ENCODE results near the gene CLSTN1. TPM values are rescaled to one million over a fixed set of nuclear protein-coding genes. Genes with fewer than 3 reads are reported as not detected.

Gene CLSTN1
- polyA plus RNA-seq, 3 donors, result 5.2 to 25.2 (median 5.3) TPM

DNA sequence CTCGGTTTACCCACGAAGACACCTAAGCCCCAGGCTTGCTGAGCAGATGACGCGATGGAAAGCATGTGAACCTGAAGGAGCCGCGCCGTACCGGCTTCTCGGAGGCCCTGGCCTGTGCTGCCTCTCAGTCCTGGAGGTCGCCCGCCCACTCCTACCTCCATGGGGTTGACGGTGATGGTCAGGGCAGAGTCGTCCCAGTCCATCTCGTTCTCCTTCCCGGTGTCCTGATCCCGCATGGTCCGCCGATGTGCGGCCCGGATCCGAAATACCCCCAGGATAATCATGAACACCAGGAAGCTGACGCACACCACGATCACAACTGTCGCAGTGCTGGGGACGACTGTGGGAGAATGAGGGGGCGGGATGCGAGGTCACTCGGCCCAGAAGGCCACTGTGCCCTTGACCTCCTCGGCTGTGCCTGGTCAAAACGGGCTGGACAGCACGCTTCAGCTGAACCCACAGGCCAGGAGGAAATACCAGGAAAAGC is 92.7 kb downstream of the CLSTN1 start:
- WGBS (ENCODE audit: insufficient coverage), result 98% methylated on average over 27 of the region's 31 CpGs
- Histone ChIP-seq H3K36me3 (replicated peaks in 1 of 2; ENCODE audit: control insufficient read depth in 1 of 2, insufficient read depth in 2 of 2, low read length in 2 of 2) (peaks cover 77 to 88% of the 10 kb centered on the region in 2 donors), H3K79me2 (ENCODE audit: insufficient read depth, low read length) (peaks cover 23% of the 10 kb centered on the region), H4K20me1 (ENCODE audit: insufficient read depth, low read length) (peaks cover 81% of the 10 kb centered on the region), H3K4me3 (replicated peaks in 1 of 3; ENCODE audit: low read depth in 2 of 3, low read length in 3 of 3) (peak overlapping the region in 1 of 3 experiments; percentile 18), H3K9me3 (replicated peaks in 1 of 2; ENCODE audit: control insufficient read depth in 1 of 2, insufficient read depth in 1 of 2, low read length in 2 of 2) (no peaks in the 10 kb centered on the region), H3K27ac (ENCODE audit: low read depth in 1 of 2, low read length in 2 of 2) (peak overlapping the region; percentile 79 to 80), H3K4me1 (ENCODE audit: control insufficient read depth in 1 of 2, insufficient read depth in 2 of 2, low read length in 2 of 2) (peaks cover 14 to 15% of the 10 kb centered on the region in 2 donors), H3K27me3 (ENCODE audit: control insufficient read depth in 2 of 2, insufficient read depth in 2 of 2, low read length in 2 of 2) (no peaks in the 10 kb centered on the region), H2AFZ (ENCODE audit: insufficient read depth, low read depth, low read length, poor library complexity, severe bottlenecking) (no peak overlapping the region), H3K4me2 (replicated peaks; ENCODE audit: extremely low read depth, low read length, poor library complexity, severe bottlenecking) (peak overlapping the region; percentile 21), H3K9ac (ENCODE audit: insufficient read depth, low read length, poor library complexity, severe bottlenecking) (no peak overlapping the region)
- Mint-ChIP-seq H3K9me3 (peaks cover 0 to 2% (median 0%) of the 10 kb centered on the region in 7 donors), H3K4me1 (peaks cover 19% of the 10 kb centered on the region), H3K36me3 (peaks cover 76 to 96% of the 10 kb centered on the region in 2 donors), H3K27ac (peak overlapping the region; percentile 88 to 96 (median 92)), H3K27me3 (ENCODE audit: low read depth in 3 of 3) (peaks cover 0 to 3% (median 1%) of the 10 kb centered on the region in 3 donors), H3K4me3 (no peak overlapping the region)
- TF ChIP-seq, protein P1, sequence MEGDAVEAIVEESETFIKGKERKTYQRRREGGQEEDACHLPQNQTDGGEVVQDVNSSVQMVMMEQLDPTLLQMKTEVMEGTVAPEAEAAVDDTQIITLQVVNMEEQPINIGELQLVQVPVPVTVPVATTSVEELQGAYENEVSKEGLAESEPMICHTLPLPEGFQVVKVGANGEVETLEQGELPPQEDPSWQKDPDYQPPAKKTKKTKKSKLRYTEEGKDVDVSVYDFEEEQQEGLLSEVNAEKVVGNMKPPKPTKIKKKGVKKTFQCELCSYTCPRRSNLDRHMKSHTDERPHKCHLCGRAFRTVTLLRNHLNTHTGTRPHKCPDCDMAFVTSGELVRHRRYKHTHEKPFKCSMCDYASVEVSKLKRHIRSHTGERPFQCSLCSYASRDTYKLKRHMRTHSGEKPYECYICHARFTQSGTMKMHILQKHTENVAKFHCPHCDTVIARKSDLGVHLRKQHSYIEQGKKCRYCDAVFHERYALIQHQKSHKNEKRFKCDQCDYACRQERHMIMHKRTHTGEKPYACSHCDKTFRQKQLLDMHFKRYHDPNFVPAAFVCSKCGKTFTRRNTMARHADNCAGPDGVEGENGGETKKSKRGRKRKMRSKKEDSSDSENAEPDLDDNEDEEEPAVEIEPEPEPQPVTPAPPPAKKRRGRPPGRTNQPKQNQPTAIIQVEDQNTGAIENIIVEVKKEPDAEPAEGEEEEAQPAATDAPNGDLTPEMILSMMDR (IDR thresholded peaks at IDR 0.05), result no peak
- intact Hi-C loops (cut with micrococcal nuclease), result no loop called here
- DNase-seq, result no peak

DNA sequence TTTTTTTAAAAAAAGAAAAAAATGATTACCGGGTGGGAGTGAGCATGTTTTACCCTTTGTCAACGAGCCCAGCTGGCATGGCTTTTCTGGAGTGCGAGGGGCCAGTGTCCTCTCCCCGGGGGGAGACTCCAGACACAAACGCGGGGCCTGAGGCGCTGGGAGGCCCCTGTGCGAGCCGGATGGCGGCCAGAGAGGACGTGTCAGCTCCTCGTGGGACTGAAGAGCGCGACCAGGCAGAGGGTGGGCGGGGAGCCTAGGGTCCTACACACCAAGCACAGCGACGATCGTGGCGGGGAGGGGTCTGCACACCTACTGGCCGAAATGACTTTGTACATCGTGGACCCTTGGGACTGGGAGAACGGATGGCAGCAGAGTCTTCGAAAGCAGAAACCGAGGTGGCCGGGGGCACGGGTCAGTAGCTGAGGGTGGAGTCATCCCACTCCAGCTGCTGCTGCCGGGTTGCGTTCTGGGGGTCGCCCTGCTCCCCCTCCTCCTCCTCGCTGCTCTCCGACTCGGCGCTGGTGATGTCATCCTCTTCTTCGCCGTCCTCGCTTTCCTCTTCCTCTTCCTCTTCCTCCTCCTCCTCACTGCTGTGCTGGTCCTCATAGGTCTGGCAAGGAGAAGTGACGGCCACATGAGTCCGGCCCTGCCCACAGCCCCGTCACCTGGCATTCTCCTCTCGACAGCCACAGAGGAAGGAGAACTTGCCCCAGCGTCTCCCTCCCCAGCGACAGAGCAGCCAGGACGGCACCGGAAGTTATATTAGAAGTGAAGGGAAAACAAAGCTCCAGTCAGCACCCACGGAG is 93.5 kb downstream of the CLSTN1 start:
- Histone ChIP-seq H3K9me3 (replicated peaks in 1 of 2; ENCODE audit: control insufficient read depth in 1 of 2, insufficient read depth in 1 of 2, low read length in 2 of 2) (no peaks in the 10 kb centered on the region), H3K4me2 (replicated peaks; ENCODE audit: extremely low read depth, low read length, poor library complexity, severe bottlenecking) (peak overlapping the region; percentile 21), H3K36me3 (replicated peaks in 1 of 2; ENCODE audit: control insufficient read depth in 1 of 2, insufficient read depth in 2 of 2, low read length in 2 of 2) (peaks cover 75 to 84% of the 10 kb centered on the region in 2 donors), H3K27ac (ENCODE audit: low read depth in 1 of 2, low read length in 2 of 2) (peak overlapping the region; percentile 79 to 80), H3K79me2 (ENCODE audit: insufficient read depth, low read length) (peaks cover 23% of the 10 kb centered on the region), H3K4me1 (ENCODE audit: control insufficient read depth in 1 of 2, insufficient read depth in 2 of 2, low read length in 2 of 2) (peaks cover 14 to 15% of the 10 kb centered on the region in 2 donors), H4K20me1 (ENCODE audit: insufficient read depth, low read length) (peaks cover 87% of the 10 kb centered on the region), H3K27me3 (ENCODE audit: control insufficient read depth in 2 of 2, insufficient read depth in 2 of 2, low read length in 2 of 2) (no peaks in the 10 kb centered on the region), H2AFZ (ENCODE audit: insufficient read depth, low read depth, low read length, poor library complexity, severe bottlenecking) (no peak overlapping the region), H3K9ac (ENCODE audit: insufficient read depth, low read length, poor library complexity, severe bottlenecking) (no peak overlapping the region), H3K4me3 (replicated peaks in 1 of 3; ENCODE audit: low read depth in 2 of 3, low read length in 3 of 3) (peak overlapping the region in 1 of 3 experiments; percentile 18)
- H3K27ac Mint-ChIP-seq, result peak overlapping the region; percentile 88 to 96 (median 92)
- H3K36me3 Mint-ChIP-seq, result peaks cover 71 to 91% of the 10 kb centered on the region in 2 donors
- 62% methylated on average over 34 of the region's 45 CpGs for WGBS (ENCODE audit: insufficient coverage)
- intact Hi-C loops (cut with micrococcal nuclease), result no loop called here
- peaks cover 19% of the 10 kb centered on the region for H3K4me1 Mint-ChIP-seq
- peaks cover 0 to 2% (median 1%) of the 10 kb centered on the region in 3 donors for H3K27me3 Mint-ChIP-seq (ENCODE audit: low read depth in 3 of 3)
- DNase-seq, result peak; percentile 85 to 96 (median 88)
- H3K4me3 Mint-ChIP-seq, result peak overlapping the region; percentile 27 to 80
- H3K9me3 Mint-ChIP-seq, result peaks cover 0 to 2% (median 0%) of the 10 kb centered on the region in 7 donors
- TF ChIP-seq, protein P1 (IDR thresholded peaks at IDR 0.05), result no peak

Measured in CD14-positive monocyte (primary cell).